Activated naive CD8-positive, alpha-beta T cell treated with anti-CD3 and anti-CD28 coated beads for 36 hours (primary cell): ENCODE data around the gene UPK1A. TPM values are rescaled to one million over a fixed set of nuclear protein-coding genes. Genes with fewer than 3 reads are reported as not detected.
"Not testable (repeated sequence)": the region's sequence is repeated elsewhere in the genome, so short reads cannot be mapped to it uniquely, and the experiment has no call there.

Source experiments
- DNase-seq: peaks from one replicate; pipeline ENCODE4 v3.0.0; 2021
- H3K27ac Mint-ChIP-seq: one replicate; pipeline ENCODE4 v1.8.0; 2022; ENCODE audit warnings: mild to moderate bottlenecking, moderate library complexity, mixed read lengths
- H3K27me3 Mint-ChIP-seq: one replicate; pipeline ENCODE4 v1.8.0; 2022; ENCODE audit warnings: mild to moderate bottlenecking, mixed read lengths
- H3K36me3 Mint-ChIP-seq: one replicate; pipeline ENCODE4 v1.8.0; 2021; ENCODE audit warnings: mild to moderate bottlenecking, mixed read lengths
- H3K4me1 Mint-ChIP-seq: one replicate; pipeline ENCODE4 v1.8.0; 2021; ENCODE audit warnings: mixed read lengths
- H3K4me3 Mint-ChIP-seq: one replicate; pipeline ENCODE4 v1.8.0; 2022; ENCODE audit warnings: mild to moderate bottlenecking, moderate library complexity, mixed read lengths
- H3K9me3 Mint-ChIP-seq: one replicate; pipeline ENCODE4 v1.8.0; 2022; ENCODE audit warnings: mixed read lengths
- total RNA-seq, 2 experiments: library from RNA; stranded (reverse); gene quantifications; one replicate each; pipeline ENCODE4 v1.2.3, GENCODE V29; 2021

UPK1A gene
- total RNA-seq, 2 experiments from 2014 or later, result 1.6 to 1.8 TPM

- H3K36me3 Mint-ChIP-seq, result peaks cover 22% of the 10 kb centered on the region
- H3K4me3 Mint-ChIP-seq, result no peak overlapping the region
- no peaks in the 10 kb centered on the region for H3K27me3 Mint-ChIP-seq
- no peaks in the 10 kb centered on the region for H3K4me1 Mint-ChIP-seq
- no peaks in the 10 kb centered on the region for H3K9me3 Mint-ChIP-seq
- H3K27ac Mint-ChIP-seq, result no peak overlapping the region
- no peak for DNase-seq
Observed at GRCh38 chr19:35657904-35658700, 8.2 kb upstream of the UPK1A start.

- Mint-ChIP-seq H3K36me3 (peaks cover 12% of the 10 kb centered on the region), H3K9me3 (no peaks in the 10 kb centered on the region), H3K4me3 (no peak overlapping the region), H3K4me1 (no peaks in the 10 kb centered on the region), H3K27me3 (no peaks in the 10 kb centered on the region), H3K27ac (no peak overlapping the region)
- DNase-seq, result no peak
Observed at GRCh38 chr19:35661995-35662340, 4.3 kb upstream of the UPK1A start.

- Mint-ChIP-seq H3K27ac (no peak overlapping the region), H3K4me1 (no peaks in the 10 kb centered on the region), H3K27me3 (no peaks in the 10 kb centered on the region), H3K36me3 (peaks cover 8% of the 10 kb centered on the region), H3K4me3 (no peak overlapping the region), H3K9me3 (no peaks in the 10 kb centered on the region)
- DNase-seq, result no peak
Observed at GRCh38 chr19:35663981-35664380, 2.3 kb upstream of the UPK1A start.

GRCh38 chr19:35665157-35665556 is 1.2 kb upstream of the UPK1A start:
- no peak for DNase-seq
- peaks cover 7% of the 10 kb centered on the region for H3K27me3 Mint-ChIP-seq
- H3K4me1 Mint-ChIP-seq, result no peaks in the 10 kb centered on the region
- no peak overlapping the region for H3K4me3 Mint-ChIP-seq
- H3K36me3 Mint-ChIP-seq, result peaks cover 2% of the 10 kb centered on the region
- H3K9me3 Mint-ChIP-seq, result no peaks in the 10 kb centered on the region
- no peak overlapping the region for H3K27ac Mint-ChIP-seq

- Mint-ChIP-seq H3K4me3 (no peak overlapping the region), H3K9me3 (no peaks in the 10 kb centered on the region), H3K4me1 (no peaks in the 10 kb centered on the region), H3K36me3 (peaks cover 2% of the 10 kb centered on the region), H3K27me3 (peaks cover 9% of the 10 kb centered on the region), H3K27ac (no peak overlapping the region)
- DNase-seq, result no peak
Observed at GRCh38 chr19:35665604-35666003, 713 bp upstream of the UPK1A start.

GRCh38 chr19:35669566-35669965 is 3.2 kb downstream of the UPK1A start:
- H3K4me1 Mint-ChIP-seq, result peaks cover 6% of the 10 kb centered on the region
- no peak for DNase-seq
- no peaks in the 10 kb centered on the region for H3K9me3 Mint-ChIP-seq
- H3K4me3 Mint-ChIP-seq, result no peak overlapping the region
- no peaks in the 10 kb centered on the region for H3K36me3 Mint-ChIP-seq
- H3K27me3 Mint-ChIP-seq, result peaks cover 43% of the 10 kb centered on the region
- H3K27ac Mint-ChIP-seq, result no peak overlapping the region

GRCh38 chr19:35669974-35670373 is 3.7 kb downstream of the UPK1A start:
- no peak for DNase-seq
- Mint-ChIP-seq H3K27me3 (peaks cover 43% of the 10 kb centered on the region), H3K4me3 (no peak overlapping the region), H3K4me1 (peaks cover 6% of the 10 kb centered on the region), H3K9me3 (no peaks in the 10 kb centered on the region), H3K27ac (no peak overlapping the region), H3K36me3 (no peaks in the 10 kb centered on the region)

- Mint-ChIP-seq H3K9me3 (no peaks in the 10 kb centered on the region), H3K4me3 (no peak overlapping the region), H3K4me1 (peaks cover 6% of the 10 kb centered on the region), H3K27ac (no peak overlapping the region), H3K36me3 (no peaks in the 10 kb centered on the region), H3K27me3 (peaks cover 43% of the 10 kb centered on the region)
- DNase-seq, result no peak
Observed at GRCh38 chr19:35670686-35671085, 4.4 kb downstream of the UPK1A start.

GRCh38 chr19:35671818-35672217 is 5.5 kb downstream of the UPK1A start:
- H3K27ac Mint-ChIP-seq, result no peak overlapping the region
- no peak overlapping the region for H3K4me3 Mint-ChIP-seq
- no peaks in the 10 kb centered on the region for H3K36me3 Mint-ChIP-seq
- peaks cover 6% of the 10 kb centered on the region for H3K4me1 Mint-ChIP-seq
- H3K27me3 Mint-ChIP-seq, result peaks cover 45% of the 10 kb centered on the region
- DNase-seq, result no peak
- no peaks in the 10 kb centered on the region for H3K9me3 Mint-ChIP-seq

- Mint-ChIP-seq H3K4me3 (peak overlapping the region; percentile 75), H3K4me1 (peaks cover 6% of the 10 kb centered on the region), H3K27me3 (peaks cover 46% of the 10 kb centered on the region), H3K27ac (peak overlapping the region; percentile 16), H3K36me3 (no peaks in the 10 kb centered on the region), H3K9me3 (no peaks in the 10 kb centered on the region)
- peak; percentile 58 for DNase-seq
Observed at GRCh38 chr19:35673121-35673804, 6.9 kb downstream of the UPK1A start.

GRCh38 chr19:35675589-35676140 is 9.3 kb downstream of the UPK1A start:
- Mint-ChIP-seq H3K36me3 (no peaks in the 10 kb centered on the region), H3K9me3 (no peaks in the 10 kb centered on the region), H3K4me3 (no peak overlapping the region), H3K4me1 (peaks cover 6% of the 10 kb centered on the region), H3K27ac (no peak overlapping the region), H3K27me3 (peaks cover 36% of the 10 kb centered on the region)
- DNase-seq, result no peak

GRCh38 chr19:35689836-35690235 is 23.5 kb downstream of the UPK1A start:
- Mint-ChIP-seq H3K27me3 (no peaks in the 10 kb centered on the region), H3K4me3 (no peak overlapping the region), H3K36me3 (no peaks in the 10 kb centered on the region), H3K4me1 (peaks cover 6% of the 10 kb centered on the region), H3K27ac (no peak overlapping the region), H3K9me3 (no peaks in the 10 kb centered on the region)
- no peak for DNase-seq

GRCh38 chr19:35691106-35691505 is 24.8 kb downstream of the UPK1A start:
- not testable (repeated sequence) for H3K4me3 Mint-ChIP-seq, H3K27me3 Mint-ChIP-seq, DNase-seq, H3K4me1 Mint-ChIP-seq, H3K36me3 Mint-ChIP-seq, H3K9me3 Mint-ChIP-seq, H3K27ac Mint-ChIP-seq

- Mint-ChIP-seq H3K27ac (no peak overlapping the region), H3K4me3 (no peak overlapping the region)
Observed at GRCh38 chr19:35692010-35692409, 25.7 kb downstream of the UPK1A start.

GRCh38 chr19:35693422-35693821 is 27.1 kb downstream of the UPK1A start:
- no peak overlapping the region for H3K4me3 Mint-ChIP-seq
- DNase-seq, result no peak
- H3K27ac Mint-ChIP-seq, result no peak overlapping the region
- H3K27me3 Mint-ChIP-seq, result no peaks in the 10 kb centered on the region
- H3K4me1 Mint-ChIP-seq, result peaks cover 19% of the 10 kb centered on the region
- H3K36me3 Mint-ChIP-seq, result no peaks in the 10 kb centered on the region
- peaks cover 4% of the 10 kb centered on the region for H3K9me3 Mint-ChIP-seq

More at GRCh38 chr19:35692010-35692409, 25.7 kb downstream of the UPK1A start:
- Mint-ChIP-seq H3K9me3 (peaks cover 4% of the 10 kb centered on the region), H3K27me3 (no peaks in the 10 kb centered on the region), H3K36me3 (no peaks in the 10 kb centered on the region), H3K4me1 (peaks cover 17% of the 10 kb centered on the region)
- no peak for DNase-seq
